ENCODE data around the gene CLPTM1L.

CLPTM1L gene

GRCh38 chr5:1274471-1274870 lies 70.4 kb downstream of the CLPTM1L start:
- DNase-seq (ENCODE audit: low read depth) = no peak

GRCh38 chr5:1273745-1274144 lies 71.2 kb downstream of the CLPTM1L start:
- DNase-seq (ENCODE audit: low read depth) = no peak

- DNase-seq (ENCODE audit: low read depth) = no peak
Measured at GRCh38 chr5:1272201-1272600, 72.7 kb downstream of the CLPTM1L start.

- DNase-seq (ENCODE audit: low read depth) = no peak
Measured at GRCh38 chr5:1270933-1271914, 73.7 kb downstream of the CLPTM1L start.

- no peak for DNase-seq (ENCODE audit: low read depth)
Measured at GRCh38 chr5:1270426-1270825, 74.5 kb downstream of the CLPTM1L start.

GRCh38 chr5:1268666-1269065 lies 76.2 kb downstream of the CLPTM1L start:
- DNase-seq (ENCODE audit: low read depth) = no peak

- no peak for DNase-seq (ENCODE audit: low read depth)
Measured at GRCh38 chr5:1268056-1268455, 76.8 kb downstream of the CLPTM1L start.
